Measurements from ENCODE around the gene AOC1.

AOC1 gene

DNA sequence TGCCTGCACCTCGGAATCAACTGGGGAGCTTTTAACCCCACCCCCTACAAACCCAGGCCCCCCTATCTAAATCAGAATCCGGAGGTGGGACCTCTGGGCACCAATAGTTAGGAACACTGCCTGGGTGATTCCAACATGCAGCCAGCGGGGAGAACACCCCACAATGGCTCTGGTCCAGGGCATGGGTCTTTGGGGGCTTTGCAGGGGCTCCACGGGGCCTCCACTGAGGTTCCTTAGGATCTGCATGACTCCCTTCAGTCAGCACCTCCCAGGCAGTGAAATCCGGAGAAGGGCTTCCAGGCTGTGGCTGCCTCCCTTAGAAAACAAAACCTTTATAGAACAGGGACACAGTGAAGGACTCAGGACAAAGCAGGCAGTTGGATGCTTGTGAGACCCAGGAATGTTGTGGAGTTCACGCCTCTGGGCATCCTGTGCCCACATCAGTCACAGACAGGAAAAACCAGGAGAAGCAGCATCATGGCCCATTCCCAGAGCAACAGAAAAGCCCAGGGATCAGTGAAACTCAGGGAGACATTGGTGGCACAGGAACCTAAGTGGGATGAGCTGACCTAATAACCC, 16.5 kb upstream of the AOC1 start:
- no peak for DNase-seq

DNA sequence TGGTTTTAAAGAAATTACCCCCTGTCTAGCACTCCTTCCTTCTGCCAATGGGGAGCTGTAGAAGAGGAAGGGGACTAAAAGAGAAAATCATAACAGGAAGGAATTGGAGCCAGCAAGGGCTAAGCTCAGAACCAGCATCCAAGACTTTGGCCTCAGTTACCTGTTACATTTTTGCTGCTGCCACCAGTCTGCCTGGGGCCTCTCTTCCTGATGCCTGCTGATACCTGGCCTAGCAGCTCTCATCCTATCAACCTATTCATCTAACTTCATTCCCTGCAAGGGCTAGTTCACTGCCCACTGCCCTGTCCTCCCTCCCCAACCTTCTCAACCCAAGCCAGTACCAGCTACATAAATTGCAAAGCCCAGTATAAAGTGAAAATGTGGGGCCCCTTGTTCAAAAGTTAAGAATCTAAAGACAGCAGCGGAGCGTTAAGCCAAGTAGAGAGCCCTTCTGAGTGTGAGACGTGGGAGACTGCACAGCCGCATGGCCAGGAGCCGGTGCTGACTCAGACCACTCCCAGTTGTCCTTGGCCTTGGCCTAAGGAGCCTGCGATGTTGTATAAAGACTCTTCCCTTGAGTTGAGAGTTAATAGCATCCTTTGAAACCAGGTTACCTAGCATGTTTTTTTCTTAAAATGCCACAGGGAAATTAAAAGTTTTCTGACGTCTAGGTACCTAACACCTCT, 13.2 kb upstream of the AOC1 start:
- DNase-seq, result no peak

DNA sequence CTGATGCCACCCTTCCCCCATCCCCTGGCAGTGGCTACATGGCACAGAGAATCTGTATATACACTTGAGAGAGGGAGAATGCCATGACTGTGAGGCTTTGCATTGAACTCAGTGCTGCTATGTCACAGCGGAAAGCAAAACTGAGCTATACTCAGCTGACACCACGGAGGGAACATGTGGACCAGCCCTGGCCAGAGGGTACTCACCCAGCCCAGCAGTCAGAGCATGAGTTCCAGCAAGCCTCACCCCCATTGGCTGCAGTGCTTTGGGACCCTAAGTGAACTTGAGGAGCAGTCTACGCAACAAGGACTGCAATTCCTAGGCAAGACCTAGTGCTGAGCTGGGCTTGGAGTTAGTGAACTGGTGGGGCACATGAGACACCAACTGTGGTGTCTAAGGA, 10.3 kb upstream of the AOC1 start:
- no peak for DNase-seq

DNA sequence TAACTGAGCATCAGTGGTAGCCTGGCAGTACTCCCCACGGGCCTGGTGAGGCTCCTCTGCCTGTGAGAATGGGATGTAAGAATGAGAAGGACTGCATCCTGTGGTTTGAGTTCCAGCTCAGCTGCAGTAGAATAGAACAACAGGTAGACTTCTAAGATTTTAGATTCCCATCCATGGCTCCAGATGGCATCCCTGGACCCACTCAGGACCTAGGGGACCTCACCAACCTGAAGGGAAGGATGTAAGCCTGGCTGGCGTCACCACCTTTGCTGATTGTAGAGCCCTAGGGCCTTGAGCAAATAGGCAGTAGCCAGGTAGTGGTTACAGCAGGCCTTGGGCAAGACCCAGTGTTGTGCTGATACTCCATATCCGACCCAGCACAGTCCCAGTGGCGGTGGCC, 9.6 kb upstream of the AOC1 start:
- no peak for DNase-seq

DNA sequence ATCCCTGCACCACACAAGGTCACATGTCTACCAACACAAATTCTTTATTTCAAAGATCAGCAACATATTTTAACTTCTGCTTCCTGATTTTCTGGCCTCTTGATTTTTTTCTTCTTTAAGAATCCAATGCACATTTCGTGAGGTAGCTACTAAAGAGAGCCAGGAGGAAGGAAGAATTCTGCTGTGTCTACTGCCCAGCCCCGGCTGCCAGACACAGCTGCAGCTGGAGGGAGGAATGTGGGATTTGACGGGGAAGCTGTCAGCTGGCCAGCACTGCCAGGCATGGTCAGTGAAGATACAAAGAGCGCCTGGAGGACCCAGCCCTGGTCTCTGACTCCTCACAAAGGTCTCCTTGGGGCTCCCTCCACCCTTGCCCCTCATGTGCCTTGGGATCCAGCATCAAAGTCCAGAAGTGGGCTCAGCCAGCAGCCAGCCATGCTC, 6.9 kb upstream of the AOC1 start:
- DNase-seq, result no peak

DNA sequence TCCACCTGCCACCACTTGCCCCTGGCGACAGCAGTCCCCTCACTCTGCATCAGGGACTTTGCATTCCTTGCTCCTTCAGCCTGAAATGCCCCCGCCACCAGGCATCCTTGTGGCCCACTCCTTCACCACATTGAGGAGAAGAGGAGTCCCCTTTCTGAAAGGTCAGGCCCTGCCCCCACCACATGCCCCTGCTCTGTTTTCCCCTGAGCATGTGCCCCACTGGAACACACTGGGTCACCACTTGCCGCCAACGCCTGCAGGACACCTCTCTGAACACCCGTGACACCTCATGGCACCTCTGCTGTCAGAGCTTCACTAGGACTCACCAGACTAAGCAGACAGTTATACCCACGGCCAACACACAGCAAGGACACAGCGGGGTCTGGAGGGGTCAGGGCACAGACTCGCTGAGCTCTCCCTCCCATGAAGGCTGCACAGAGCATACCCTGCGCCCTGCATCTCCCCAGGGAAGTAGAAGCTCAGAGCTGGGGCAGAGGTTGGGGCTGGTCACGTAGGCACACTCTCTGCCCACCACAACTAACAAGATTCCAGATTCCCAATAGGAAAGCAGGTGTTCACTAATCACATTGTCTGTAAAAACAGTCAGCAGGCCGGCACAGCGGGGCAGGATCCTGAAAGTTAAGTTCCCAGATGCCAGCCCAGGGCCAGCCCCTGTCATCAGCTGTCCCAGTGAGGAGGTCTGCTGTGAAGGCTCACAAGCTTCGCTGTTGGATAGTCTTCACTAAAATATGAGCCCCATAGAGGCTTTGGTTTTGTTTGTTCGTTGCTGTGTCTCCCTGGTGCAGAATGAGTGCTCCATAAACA, 5.8 kb upstream of the AOC1 start:
- DNase-seq, result no peak

DNA sequence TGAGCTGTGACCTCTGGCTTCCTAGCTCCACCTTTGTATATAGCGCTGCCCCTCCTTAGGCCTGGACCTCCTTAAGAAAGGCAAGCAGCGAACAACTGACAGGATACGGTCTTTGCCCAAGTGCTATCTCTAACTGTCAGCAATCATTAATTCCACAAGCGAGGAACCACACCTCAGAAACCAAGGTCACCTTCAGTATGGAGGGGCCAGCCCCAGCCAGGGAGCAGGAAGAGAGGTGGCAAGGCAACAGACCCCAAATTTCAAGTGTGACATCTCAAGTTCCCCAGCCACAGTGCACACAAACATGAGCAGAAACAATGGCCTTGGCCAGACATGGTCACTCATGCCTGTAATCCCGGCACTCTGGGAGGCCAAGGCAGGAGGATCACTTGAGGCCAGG, 4.8 kb upstream of the AOC1 start:
- DNase-seq, result no peak

DNA sequence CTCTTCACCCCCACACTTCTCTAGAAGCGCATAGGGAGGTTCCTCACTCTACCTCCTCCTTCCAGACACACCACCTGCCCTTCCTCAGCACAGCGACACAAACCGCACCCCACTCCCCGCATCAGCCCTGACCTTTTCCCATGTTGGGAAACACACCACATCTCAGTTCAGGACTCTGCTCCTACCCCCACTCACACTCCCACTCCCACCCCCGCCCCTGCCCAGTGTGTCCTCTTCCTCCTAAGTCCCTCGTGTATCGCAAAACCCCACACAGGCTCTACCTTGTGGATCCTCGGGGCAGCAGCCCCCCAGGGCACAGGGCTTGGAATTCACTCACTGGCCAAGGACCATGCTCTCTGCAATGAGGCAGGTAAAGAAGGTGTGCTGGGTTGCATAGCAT, 4.2 kb upstream of the AOC1 start:
- no peak for DNase-seq

DNA sequence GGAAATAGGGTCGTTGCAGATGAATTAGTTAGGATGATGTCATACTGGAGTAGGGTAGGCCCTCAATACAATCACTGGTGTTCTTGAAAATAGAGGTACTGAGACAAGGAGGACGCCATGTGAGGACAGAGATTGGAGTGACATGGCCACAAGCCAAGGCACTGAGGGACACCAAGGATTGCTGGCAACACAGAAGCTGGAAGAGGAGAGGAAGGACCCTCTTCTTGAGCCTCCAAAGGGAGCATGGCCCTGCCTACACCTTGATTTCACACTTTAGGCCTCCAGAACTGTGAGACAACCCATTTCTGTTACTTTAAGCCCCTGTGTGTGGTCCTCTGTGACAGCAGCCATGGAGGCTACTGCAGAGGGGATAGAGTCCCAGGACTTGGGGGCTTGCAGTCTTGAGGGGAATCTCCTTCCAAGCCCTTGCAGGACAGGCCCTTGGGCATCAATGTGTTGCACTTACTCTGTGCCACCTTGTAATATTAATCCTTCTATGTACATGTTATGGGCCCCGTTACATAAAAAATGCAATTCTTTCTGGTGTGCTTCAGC, 3.7 kb upstream of the AOC1 start:
- no peak for DNase-seq

DNA sequence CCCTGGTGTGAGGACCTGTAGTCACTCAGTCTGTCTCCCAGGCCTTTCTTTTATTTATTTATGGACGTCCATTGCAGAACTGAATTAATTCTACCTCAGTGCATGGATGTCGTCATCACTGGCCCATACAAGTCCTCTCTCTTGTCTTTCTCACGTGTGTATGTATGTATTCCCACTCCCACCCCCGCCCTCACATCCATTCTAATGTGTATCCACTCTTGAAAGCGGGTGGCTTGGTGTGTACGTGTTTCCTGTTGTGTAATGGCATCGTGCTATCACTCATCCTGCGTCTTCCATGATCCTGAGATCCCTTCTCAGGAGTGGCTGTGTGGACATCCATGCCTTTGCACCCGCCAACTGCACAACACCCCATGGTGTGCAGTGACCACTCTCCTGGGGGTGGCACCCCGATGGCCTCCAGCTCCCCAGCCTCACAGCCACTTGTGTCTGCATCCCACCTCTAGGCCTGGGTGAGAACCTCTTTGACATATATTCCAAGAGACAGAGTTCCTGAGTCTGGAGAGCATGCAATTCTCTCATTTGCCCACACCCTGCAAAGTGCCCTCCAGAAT, 3.0 kb upstream of the AOC1 start:
- DNase-seq, result no peak

DNA sequence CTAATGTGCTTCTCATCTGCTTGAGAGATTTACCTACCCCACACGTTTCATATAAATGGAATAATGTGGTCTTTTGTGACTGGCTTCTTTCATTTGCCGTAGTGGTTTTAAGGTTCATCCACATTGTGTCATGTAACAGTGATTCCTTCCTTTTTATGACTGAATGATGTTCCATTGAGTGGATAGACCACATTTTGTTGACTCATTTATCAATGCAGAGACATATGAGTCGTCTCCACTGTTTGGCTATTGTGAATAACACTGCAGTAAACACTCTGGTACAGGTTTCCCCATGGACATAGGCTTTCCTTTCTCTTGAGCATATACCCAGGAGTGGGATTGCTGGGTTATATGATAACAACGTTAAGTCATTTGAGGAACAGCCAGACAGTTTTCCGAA, 2.0 kb upstream of the AOC1 start:
- DNase-seq, result no peak

DNA sequence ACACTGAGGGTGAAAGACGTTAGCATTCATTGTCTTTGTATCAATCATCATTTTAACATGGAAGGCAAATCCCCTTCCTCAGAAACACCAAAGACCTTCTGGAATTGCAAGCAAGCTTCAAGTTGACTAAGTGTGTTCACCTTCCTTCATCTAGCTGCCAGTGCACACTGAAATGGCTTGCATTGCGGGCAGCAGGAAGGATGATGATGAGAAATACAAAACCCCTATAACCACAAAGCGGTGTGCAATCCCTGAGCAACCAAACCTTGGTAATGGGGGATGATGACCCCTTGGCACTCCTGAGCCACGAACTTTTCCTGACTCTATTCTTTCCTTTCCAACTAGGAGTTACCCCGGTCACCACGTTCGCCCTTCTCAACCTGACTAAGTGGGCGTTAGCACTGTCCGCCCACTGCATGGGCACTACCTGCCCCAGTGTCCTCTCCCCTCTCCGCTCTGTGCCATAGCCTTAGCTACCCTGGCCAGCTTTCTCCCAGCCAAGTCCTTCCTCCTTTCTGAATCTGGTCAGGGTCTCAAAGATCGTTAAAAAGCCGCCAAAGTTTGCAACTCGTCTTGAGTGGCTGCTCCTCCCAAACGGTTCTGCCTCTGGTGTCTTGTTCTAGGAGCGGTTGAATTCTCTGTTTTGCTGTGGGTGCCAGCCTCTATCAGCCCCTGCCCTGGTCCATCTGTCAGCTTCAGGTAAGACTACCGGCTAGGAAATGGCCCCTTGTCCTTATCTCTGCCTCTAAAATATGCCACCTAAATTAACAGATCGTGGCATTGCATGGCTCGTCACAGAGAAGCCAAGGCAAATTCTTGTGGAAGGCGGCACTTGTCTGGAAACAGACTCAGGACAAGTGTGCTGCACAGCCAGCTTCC, 586 bp upstream of the AOC1 start:
- no peak for DNase-seq

DNA sequence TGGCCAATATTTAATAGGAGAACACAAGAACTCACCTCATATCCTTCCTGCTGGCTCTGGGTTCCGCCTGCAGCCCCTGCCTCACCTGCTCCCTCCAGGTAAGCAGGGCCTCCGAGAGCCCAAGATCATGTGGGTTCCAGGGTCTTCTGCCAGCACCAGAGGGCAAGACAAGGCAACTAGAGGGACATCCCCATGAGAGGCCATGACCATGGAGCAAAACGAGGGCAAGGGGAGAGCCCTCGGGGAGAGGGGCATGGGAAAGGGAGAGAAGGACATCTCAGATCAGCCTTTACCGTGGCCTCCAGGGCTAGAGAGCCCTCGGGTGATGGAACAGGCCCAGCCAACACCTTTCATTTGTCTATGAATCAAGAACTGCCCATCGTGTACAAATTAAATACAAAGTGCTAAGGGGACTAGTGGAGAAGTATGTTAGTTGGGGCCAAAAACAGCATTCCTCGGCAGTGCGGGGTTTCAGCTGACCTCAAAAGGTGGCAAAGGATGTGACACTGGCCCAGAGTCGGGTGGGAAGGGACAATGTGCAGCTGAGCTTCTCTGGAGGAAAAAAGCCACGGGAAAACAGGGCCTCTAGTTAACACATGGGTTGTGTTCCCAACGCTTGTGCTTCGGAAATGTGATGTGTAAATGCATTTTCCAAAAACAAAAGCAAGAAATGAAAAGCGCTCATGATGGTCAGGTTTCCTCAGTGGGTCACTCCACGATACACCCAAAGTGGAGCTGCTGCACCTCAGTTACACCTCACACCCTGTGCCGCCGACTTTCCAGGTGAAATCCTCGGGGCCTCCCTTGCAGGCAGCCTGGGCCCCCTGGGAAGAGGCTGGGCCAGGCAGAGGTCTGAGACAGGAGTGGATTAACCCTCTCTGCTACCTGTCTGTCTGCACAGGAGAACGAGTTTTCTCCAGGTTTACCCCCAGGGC, 2.0 kb downstream of the AOC1 start:
- no peak for DNase-seq

DNA sequence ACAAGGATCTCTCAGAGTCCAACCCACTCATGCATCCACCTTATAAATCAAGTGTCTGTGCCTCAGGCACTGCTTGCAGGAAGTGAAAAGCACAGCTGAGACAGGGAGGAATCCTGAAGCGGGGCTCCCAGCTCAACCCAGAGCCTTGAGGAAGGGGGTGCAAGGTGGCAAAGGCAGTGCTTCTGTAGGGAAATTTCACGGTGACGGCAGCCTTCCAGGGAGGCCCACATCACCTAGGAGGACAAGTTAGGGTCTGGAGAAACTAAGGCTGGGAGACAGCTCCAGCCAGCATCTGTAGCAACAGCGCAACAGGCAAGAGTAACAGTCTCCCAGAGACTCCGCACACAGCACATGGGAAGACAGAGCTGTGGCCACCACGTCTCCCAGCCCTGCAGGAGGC, 2.7 kb downstream of the AOC1 start:
- DNase-seq, result no peak

DNA sequence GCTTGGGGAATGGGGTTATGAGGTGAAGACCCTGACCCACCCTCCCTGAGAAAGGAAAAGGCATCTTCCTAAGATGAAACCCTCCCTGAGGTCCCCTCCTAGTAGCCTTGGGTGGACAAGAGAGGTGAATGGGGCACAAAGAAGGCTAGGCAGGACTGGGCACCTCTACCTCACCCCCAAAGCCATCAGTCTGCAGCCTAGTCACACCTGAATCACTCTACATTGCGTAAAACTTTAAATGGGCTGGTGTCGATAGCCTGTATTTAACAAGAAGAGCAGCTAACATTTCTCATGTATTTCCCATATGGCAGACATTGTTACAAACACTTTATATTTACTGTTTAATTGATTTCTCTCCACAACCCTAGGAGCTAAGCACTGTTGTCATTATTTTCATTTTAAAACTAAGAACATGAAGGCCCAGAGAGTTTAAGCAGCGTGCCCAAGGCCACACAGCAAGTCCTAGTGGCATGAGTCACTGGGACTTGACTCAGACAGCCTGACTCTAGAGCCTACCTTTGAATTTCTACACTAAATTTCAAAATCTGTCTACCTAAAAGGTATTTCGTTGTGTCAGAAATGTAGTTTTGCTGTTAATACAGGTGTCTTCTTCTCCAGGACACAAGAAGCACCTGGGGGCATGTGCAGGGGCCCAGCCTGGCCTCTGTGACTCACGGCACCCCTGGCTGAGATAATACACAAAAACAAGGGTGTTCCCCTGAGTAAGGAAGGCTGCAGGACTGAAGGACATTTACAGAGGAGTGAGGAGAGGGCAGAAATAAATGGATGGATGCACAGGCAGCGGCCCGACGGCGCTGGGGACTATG, 3.4 kb downstream of the AOC1 start:
- no peak for DNase-seq

DNA sequence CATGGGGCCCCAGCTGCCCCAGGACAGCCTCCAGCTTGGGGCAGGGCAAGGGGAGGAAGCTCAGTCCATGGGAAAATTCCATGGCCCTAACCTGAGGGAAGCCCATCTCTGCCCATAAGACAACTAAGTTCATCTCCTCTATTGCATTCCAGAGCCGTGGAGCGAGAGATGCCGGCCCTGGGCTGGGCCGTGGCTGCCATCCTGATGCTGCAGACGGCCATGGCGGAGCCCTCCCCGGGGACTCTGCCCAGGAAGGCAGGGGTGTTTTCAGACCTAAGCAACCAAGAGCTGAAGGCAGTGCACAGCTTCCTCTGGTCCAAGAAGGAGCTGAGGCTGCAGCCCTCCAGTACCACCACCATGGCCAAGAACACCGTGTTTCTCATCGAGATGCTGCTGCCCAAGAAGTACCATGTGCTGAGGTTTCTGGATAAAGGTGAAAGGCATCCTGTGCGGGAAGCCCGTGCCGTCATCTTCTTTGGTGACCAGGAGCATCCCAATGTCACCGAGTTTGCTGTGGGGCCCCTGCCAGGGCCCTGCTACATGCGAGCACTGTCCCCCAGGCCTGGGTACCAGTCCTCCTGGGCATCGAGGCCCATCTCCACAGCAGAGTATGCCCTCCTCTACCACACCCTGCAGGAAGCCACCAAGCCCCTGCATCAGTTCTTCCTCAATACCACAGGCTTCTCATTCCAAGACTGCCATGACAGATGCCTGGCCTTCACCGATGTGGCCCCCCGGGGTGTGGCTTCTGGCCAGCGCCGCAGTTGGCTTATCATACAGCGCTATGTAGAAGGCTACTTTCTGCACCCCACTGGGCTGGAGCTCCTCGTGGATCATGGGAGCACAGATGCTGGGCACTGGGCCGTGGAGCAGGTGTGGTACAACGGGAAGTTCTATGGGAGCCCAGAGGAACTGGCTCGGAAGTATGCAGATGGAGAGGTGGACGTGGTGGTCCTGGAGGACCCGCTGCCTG, 4.3 kb downstream of the AOC1 start:
- no peak for DNase-seq

DNA sequence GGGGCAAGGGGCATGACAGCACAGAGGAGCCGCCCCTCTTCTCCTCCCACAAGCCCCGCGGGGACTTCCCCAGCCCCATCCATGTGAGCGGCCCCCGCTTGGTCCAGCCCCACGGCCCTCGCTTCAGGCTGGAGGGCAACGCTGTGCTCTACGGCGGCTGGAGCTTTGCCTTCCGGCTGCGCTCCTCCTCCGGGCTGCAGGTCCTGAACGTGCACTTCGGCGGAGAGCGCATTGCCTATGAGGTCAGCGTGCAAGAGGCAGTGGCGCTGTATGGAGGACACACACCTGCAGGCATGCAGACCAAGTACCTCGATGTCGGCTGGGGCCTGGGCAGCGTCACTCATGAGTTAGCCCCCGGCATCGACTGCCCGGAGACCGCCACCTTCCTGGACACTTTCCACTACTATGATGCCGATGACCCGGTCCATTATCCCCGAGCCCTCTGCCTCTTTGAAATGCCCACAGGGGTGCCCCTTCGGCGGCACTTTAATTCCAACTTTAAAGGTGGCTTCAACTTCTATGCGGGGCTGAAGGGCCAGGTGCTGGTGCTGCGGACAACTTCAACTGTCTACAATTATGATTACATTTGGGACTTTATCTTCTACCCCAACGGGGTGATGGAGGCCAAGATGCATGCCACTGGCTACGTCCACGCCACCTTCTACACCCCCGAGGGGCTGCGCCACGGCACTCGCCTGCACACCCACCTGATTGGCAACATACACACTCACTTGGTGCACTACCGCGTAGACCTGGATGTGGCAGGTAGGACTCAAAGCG, 5.1 kb downstream of the AOC1 start:
- DNase-seq, result no peak

Measured in central memory CD4-positive, alpha-beta T cell (primary cell).